ENCODE data around the gene NEAT1. TPM values are rescaled to one million over a fixed set of nuclear protein-coding genes. Genes with fewer than 3 reads are reported as not detected.
A peak's percentile ranks its signal among the peaks of the same experiment; 100 is the strongest.
"Not testable (repeated sequence)": the region's sequence is repeated elsewhere in the genome, so short reads cannot be mapped to it uniquely, and the experiment has no call there.

Gene NEAT1
- total and polyA plus RNA-seq, 11 donors: 17.0 to 760 (median 507) TPM

- H3K4me1 ChIP-seq: peaks cover 0 to 33% (median 12%) of the 10 kb centered on the region in 12 donors
- H3K27me3 ChIP-seq: no peaks in the 10 kb centered on the region
- TF ChIP-seq CTCF (IDR thresholded peaks at IDR 0.05): no peak
- no peak for TF ChIP-seq POLR2A (IDR thresholded peaks at IDR 0.05)
- 64 to 85% (median 68%) methylated on average over 2 to 3 of the region's 3 CpGs for WGBS, 4 donors
- H3K36me3 ChIP-seq: peaks cover 5 to 36% (median 28%) of the 10 kb centered on the region in 9 donors
- H3K9me3 ChIP-seq: no peaks in the 10 kb centered on the region
- intact Hi-C loops (cut with DNase I): no loop called here
- peak; percentile 6 to 32 (median 14) for ATAC-seq
- no peak overlapping the region for H3K4me3 ChIP-seq
- peak overlapping the region in 10 of 12 donors; percentile 21 to 80 (median 62) for H3K27ac ChIP-seq
- DNase-seq: no peak
Observed at GRCh38 chr11:65448418-65449105, 26.0 kb downstream of the NEAT1 start.

- H3K4me1 ChIP-seq: peaks cover 0 to 34% (median 14%) of the 10 kb centered on the region in 12 donors
- H3K36me3 ChIP-seq; H3K9me3 ChIP-seq; intact Hi-C loops (cut with DNase I); H3K4me3 ChIP-seq; DNase-seq; ATAC-seq; H3K27me3 ChIP-seq; H3K27ac ChIP-seq: not testable (repeated sequence)
- 93 to 96% methylated on average over 22 to 24 of the region's 30 CpGs; no CpG with 5 or more reads in 2 of the 4 donors for WGBS, 4 donors
Observed at GRCh38 chr11:65451301-65451700, 28.7 kb downstream of the NEAT1 start.

DNA sequence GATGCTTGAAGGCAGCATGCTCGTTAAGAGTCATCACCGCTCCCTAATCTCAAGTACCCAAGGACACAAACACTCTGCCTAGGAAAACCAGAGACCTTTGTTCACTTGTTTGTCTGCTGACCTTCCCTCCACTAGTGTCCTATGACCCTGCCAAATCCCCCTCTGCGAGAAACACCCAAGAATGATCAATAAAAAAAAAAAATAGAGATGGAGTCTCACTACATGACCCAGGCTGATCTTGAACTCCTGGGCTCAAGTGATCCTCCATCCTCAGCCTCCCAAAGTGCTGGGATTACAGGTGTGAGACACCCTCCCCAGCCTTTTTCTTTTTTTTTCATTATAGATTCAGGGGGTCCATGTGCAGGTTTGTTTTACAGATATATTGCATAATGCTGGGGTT lies 29.7 kb downstream of the NEAT1 start:
- peaks cover 0 to 34% (median 15%) of the 10 kb centered on the region in 12 donors for H3K4me1 ChIP-seq
- H3K27ac ChIP-seq: peak overlapping the region in 5 of 12 donors; percentile 20 to 92 (median 24)
- 46 to 100% (median 57%) methylated on average over 1 to 3 of the region's 3 CpGs for WGBS, 4 donors
- H3K9me3 ChIP-seq; DNase-seq; H3K27me3 ChIP-seq; H3K36me3 ChIP-seq; H3K4me3 ChIP-seq; intact Hi-C loops (cut with DNase I); ATAC-seq: not testable (repeated sequence)

GRCh38 chr11:65452806-65453490 lies 30.4 kb downstream of the NEAT1 start:
- TF ChIP-seq POLR2A (IDR thresholded peaks at IDR 0.05) (no peak), CTCF (IDR thresholded peaks at IDR 0.05) (no peak)
- ATAC-seq: no peak
- H3K27ac ChIP-seq: peak overlapping the region in 9 of 12 donors; percentile 1 to 92 (median 24)
- no peak overlapping the region for H3K4me3 ChIP-seq
- no peaks in the 10 kb centered on the region for H3K9me3 ChIP-seq
- no peaks in the 10 kb centered on the region for H3K27me3 ChIP-seq
- H3K4me1 ChIP-seq: peaks cover 0 to 34% (median 15%) of the 10 kb centered on the region in 12 donors
- no peak for DNase-seq
- no peaks in the 10 kb centered on the region for H3K36me3 ChIP-seq
- intact Hi-C loops (cut with DNase I): no loop called here
- 46 to 60% (median 53%) methylated on average over 8 of the region's 8 CpGs for WGBS, 4 donors

GRCh38 chr11:65454311-65454695 lies 31.7 kb downstream of the NEAT1 start:
- H3K27ac ChIP-seq: peak overlapping the region in 11 of 12 donors; percentile 77 to 92 (median 83)
- TF ChIP-seq POLR2A (IDR thresholded peaks at IDR 0.05) (no peak), CTCF (IDR thresholded peaks at IDR 0.05) (no peak)
- H3K36me3 ChIP-seq: no peaks in the 10 kb centered on the region
- no peaks in the 10 kb centered on the region for H3K27me3 ChIP-seq
- DNase-seq (no peak), ATAC-seq (peak in 2 of 4 donors; percentile 5 to 9)
- intact Hi-C loops (cut with DNase I): no loop called here
- peak overlapping the region in 11 of 12 donors; percentile 33 to 67 (median 56) for H3K4me3 ChIP-seq
- peaks cover 0 to 34% (median 15%) of the 10 kb centered on the region in 12 donors for H3K4me1 ChIP-seq
- no peaks in the 10 kb centered on the region for H3K9me3 ChIP-seq
- 70 to 76% (median 72%) methylated on average over 10 of the region's 10 CpGs for WGBS, 4 donors
